ENCODE data around the gene SPSB1. TPM values are rescaled to one million over a fixed set of nuclear protein-coding genes. Genes with fewer than 3 reads are reported as not detected.

Gene SPSB1
- total RNA-seq, 1 experiment from 2014 or later = 4.3 TPM

GRCh38 chr1:9418851-9419250, 126.2 kb downstream of the SPSB1 start:
- no peaks in the 10 kb centered on the region for H3K36me3 Mint-ChIP-seq
- H3K9me3 Mint-ChIP-seq = no peaks in the 10 kb centered on the region
- TF ChIP-seq FOXK1 (CRISPR knock-in tag; IDR thresholded peaks at IDR 0.05) (no peak), SOX15 (CRISPR knock-in tag; IDR thresholded peaks at IDR 0.05) (no peak), ZNF396 (CRISPR knock-in tag; IDR thresholded peaks at IDR 0.05; ENCODE audit: borderline replicate concordance) (no peak), ZNF138 (CRISPR knock-in tag; conservative IDR thresholded peaks at IDR 0.05) (no peak), ETV6 (CRISPR knock-in tag; IDR thresholded peaks at IDR 0.05) (no peak), ZBTB21 (CRISPR knock-in tag; IDR thresholded peaks at IDR 0.05; ENCODE audit: borderline replicate concordance) (no peak), AR (CRISPR knock-in tag; IDR thresholded peaks at IDR 0.05) (no peak), OVOL2 (CRISPR knock-in tag; IDR thresholded peaks at IDR 0.05; ENCODE audit: borderline replicate concordance) (no peak)
- no peak overlapping the region for H3K4me3 Mint-ChIP-seq
- ChIA-PET POLR2A (interaction anchor here (0.7 kb wide), 1 partner anchor 373 kb away, joined by 3 read pairs; no protein-coding TSS in a partner anchor), CTCF (interaction anchor here (0.6 to 1.5 kb wide), 4 partner anchors 36 to 289 kb away, joined by 3 to 5 read pairs (median 3); no protein-coding TSS in a partner anchor)
- no peak overlapping the region for H3K27ac Mint-ChIP-seq
- H3K27me3 Mint-ChIP-seq (ENCODE audit: low read depth) = no peaks in the 10 kb centered on the region
- DNase-seq (ENCODE audit: low spot score) = no peak
- ATAC-seq = no peak
- no peaks in the 10 kb centered on the region for H3K4me1 Mint-ChIP-seq

Other genes with a start within 250 kb of the SPSB1 start
- gene SLC2A5, start 223.3 kb upstream of the SPSB1 start, total RNA-seq (2021) = 0.04 to 0.18 TPM (median 0.07 TPM) in 3 replicates
- gene GPR157, start 163.8 kb upstream of the SPSB1 start, total RNA-seq (2021) = 3.4 to 9.6 TPM (median 6.0 TPM) in 3 replicates
- gene H6PD, start 58.1 kb upstream of the SPSB1 start, total RNA-seq (2021) = 7.4 to 7.9 TPM (median 7.8 TPM) in 3 replicates
- gene SLC25A33, start 246.6 kb downstream of the SPSB1 start, total RNA-seq (2021) = 8.8 to 9.3 TPM (median 9.2 TPM) in 3 replicates